Gastrocnemius medialis (tissue), 4 donors: ENCODE results near the gene TCAP.

Experiments used
- CTCF ChIP-seq, 5 experiments: fragments of 450-650 bp in 3 of 5; fragments of 200-600 bp in 2 of 5; sonication (generic) in 2 of 5; IDR thresholded peaks in 4 of 5; conservative IDR thresholded peaks in 1 of 5; 1 replicate in 4 of 5; 2 replicates in 1 of 5; pipeline ENCODE4 v1.5.1; 2016 to 2019; ENCODE audit warnings: antibody characterized with exemption in 5 of 5, mild to moderate bottlenecking in 3 of 5, moderate library complexity in 3 of 5
- POLR2A ChIP-seq, 2 donors: fragments of 450-650 bp; IDR thresholded peaks; one replicate each; pipeline ENCODE4 v1.6.1; 2017; ENCODE audit warnings: antibody characterized with exemption in 2 of 2, mild to moderate bottlenecking in 2 of 2, moderate library complexity in 2 of 2

GRCh38 chr17:39687101-39687545, 22.0 kb downstream of the TCAP start:
- TF ChIP-seq CTCF (IDR thresholded peaks at IDR 0.05 in 4 of 5, conservative IDR thresholded peaks at IDR 0.05 in 1 of 5) = no peak
- no peak for TF ChIP-seq POLR2A (IDR thresholded peaks at IDR 0.05)
